Adrenal gland (tissue), 12 donors: ENCODE results near the gene ZNF598. TPM values are rescaled to one million over a fixed set of nuclear protein-coding genes. Genes with fewer than 3 reads are reported as not detected.
"Not testable (repeated sequence)": the region's sequence is repeated elsewhere in the genome, so short reads cannot be mapped to it uniquely, and the experiment has no call there.

Source experiments
- DNase-seq, 7 donors: peaks; one replicate each; pipeline ENCODE4 v3.0.0-alpha.2; 2019 to 2020
- H3K27ac ChIP-seq, 5 donors: fragments of 200-600 bp; sonication (generic) in 4 of 5; 1 replicate in 3 of 5; 2 replicates in 2 of 5; pipeline versions ENCODE4 v1.5.1 to v1.8.0; 2016 to 2020; ENCODE audit warnings: mild to moderate bottlenecking in 1 of 5
- H3K27me3 ChIP-seq: fragments of 200-600 bp; 2 replicates; pipeline ENCODE4 v1.8.0; 2021
- H3K36me3 ChIP-seq, 2 donors: fragments of 200-600 bp; replicated peaks in 1 of 2; 1 replicate in 1 of 2; 2 replicates in 1 of 2; pipeline versions ENCODE4 v1.5.1 to v1.8.0; 2018 to 2022
- H3K4me1 ChIP-seq, 2 donors: fragments of 200-600 bp; replicated peaks in 1 of 2; 1 replicate in 1 of 2; 2 replicates in 1 of 2; pipeline versions ENCODE4 v1.5.1 to v1.8.0; 2018 to 2021
- H3K4me3 ChIP-seq, 4 donors: fragments of 200-600 bp; sonication (generic) in 3 of 4; one replicate each; pipeline ENCODE4 v1.5.1; 2016 to 2018
- H3K9me3 ChIP-seq, 3 donors: fragments of 200-600 bp; sonication (generic) in 1 of 3; replicated peaks in 1 of 3; 1 replicate in 2 of 3; 2 replicates in 1 of 3; pipeline versions ENCODE4 v1.5.1 to v1.8.0; 2016 to 2021
- POLR2A ChIP-seq, 2 donors: fragments of 450-650 bp; IDR thresholded peaks; one replicate each; pipeline ENCODE4 v1.6.1; 2017; ENCODE audit warnings: antibody characterized with exemption in 2 of 2, mild to moderate bottlenecking in 2 of 2, moderate library complexity in 1 of 2
- WGBS, 4 donors: extraction: QIAGEN DNeasy Blood & Tissue Kit in 2 of 4; methylation state at CpG; one replicate each; pipeline versions ENCODE4 v1.1.5 to v1.1.7; 2013 to 2017; 5-methylcytosine and 5-hydroxymethylcytosine counted together
- intact Hi-C, 2 donors: fragments of 100-400 bp; cut with DNase I; formaldehyde crosslinking; loops; one replicate each; pipeline versions ENCODE4 v1.14.1 to v1.15.0; 2022 to 2023
- polyA plus RNA-seq, 3 donors: library from polyadenylated mRNA; stranded (reverse); fragments of 200-250 nt in 2 of 3; fragments of 350-450 nt in 1 of 3; fragmentation: Illumina TruSeq in 1 of 3; extraction: RNeasy Lipid Tissue Mini Kit (QIAGEN cat#74804) in 1 of 3; gene quantifications; one replicate each; pipeline ENCODE4 v1.2.3, GENCODE V29; 2013 to 2014
- total RNA-seq, 9 donors: library from RNA; depleted of rRNA in 4 of 9; stranded (reverse); fragments of >200 nt in 4 of 9; fragments of 120-200 nt in 1 of 9; fragmentation: NEBNext Ultra II Directional in 1 of 9; extraction: Animal tissue kit (Norgen Biotek cat#: 25700) in 1 of 9; gene quantifications; one replicate each; pipeline versions ENCODE4 v1.1.0 to v1.2.4, GENCODE V29; 2013 to 2023
- TF ChIP-seq, protein P1 (sequence below), 6 experiments: fragments of 450-650 bp in 4 of 6; fragments of 200-600 bp in 2 of 6; sonication (generic) in 1 of 6; IDR thresholded peaks; 1 replicate in 5 of 6; 2 replicates in 1 of 6; pipeline versions ENCODE4 v1.5.1 to v1.8.0; 2016 to 2021; ENCODE audit warnings: antibody characterized with exemption in 6 of 6, mild to moderate bottlenecking in 2 of 6, moderate library complexity in 1 of 6
- donor health status: healthy with polysubstance abuse.
- donor health status: Bipolar disorder and iron deficiency.
- donor health status: DM: yes; HTN: yes; CAD: no.
- donor health status: DM: no; HTN: no; CAD: no.
- donor health status: DM: no; HTN: no; CAD: no.
- donor health status: DM: yes; HTN: yes; CAD: no.

ZNF598 gene
- total and polyA plus RNA-seq, 12 donors: 4.7 to 51.5 (median 29.0) TPM

DNA sequence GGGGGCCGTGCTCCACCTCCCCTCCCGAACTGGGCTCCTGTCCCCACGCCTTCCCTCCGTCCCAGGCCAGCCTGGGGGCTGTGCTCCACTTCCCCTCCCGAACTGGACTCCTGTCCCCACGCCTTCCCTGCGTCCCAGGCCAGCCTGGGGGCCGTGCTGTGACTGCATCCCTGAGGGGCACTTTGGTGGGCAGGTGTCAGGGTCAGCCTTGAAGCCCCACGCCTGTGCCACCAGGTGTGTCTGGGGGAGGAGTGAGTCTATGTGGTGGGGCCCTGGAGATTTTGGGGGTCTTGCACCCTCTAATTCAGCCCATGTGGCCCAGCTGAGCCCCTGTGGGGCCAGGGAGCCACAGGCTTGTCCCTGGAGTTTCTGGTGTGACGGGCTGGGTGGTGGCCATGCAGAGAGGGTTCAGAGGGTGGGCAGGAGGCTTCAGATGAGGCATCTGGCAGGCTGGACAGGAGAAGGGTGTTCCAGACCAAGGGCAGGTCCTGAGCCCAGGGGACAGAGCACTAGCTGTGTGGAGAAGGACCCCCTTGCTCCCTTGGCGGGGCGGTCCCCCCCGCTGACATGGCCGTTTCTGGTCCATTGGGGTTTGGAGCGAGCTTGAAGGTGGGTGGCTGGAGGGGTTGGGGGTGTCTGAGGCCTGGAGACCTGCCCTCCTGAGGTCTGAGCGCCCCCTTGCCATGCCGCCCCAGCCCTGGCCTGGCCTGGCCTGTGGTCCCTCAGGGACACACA is 25.2 kb upstream of the ZNF598 start:
- intact Hi-C loops: no loop called here
- TF ChIP-seq, protein P1, sequence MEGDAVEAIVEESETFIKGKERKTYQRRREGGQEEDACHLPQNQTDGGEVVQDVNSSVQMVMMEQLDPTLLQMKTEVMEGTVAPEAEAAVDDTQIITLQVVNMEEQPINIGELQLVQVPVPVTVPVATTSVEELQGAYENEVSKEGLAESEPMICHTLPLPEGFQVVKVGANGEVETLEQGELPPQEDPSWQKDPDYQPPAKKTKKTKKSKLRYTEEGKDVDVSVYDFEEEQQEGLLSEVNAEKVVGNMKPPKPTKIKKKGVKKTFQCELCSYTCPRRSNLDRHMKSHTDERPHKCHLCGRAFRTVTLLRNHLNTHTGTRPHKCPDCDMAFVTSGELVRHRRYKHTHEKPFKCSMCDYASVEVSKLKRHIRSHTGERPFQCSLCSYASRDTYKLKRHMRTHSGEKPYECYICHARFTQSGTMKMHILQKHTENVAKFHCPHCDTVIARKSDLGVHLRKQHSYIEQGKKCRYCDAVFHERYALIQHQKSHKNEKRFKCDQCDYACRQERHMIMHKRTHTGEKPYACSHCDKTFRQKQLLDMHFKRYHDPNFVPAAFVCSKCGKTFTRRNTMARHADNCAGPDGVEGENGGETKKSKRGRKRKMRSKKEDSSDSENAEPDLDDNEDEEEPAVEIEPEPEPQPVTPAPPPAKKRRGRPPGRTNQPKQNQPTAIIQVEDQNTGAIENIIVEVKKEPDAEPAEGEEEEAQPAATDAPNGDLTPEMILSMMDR (IDR thresholded peaks at IDR 0.05): no peak
- no peak for TF ChIP-seq POLR2A (IDR thresholded peaks at IDR 0.05)
- Histone ChIP-seq H3K4me3 (no peak overlapping the region), H3K27me3 (no peaks in the 10 kb centered on the region), H3K36me3 (no peaks in the 10 kb centered on the region), H3K9me3 (no peaks in the 10 kb centered on the region), H3K4me1 (peaks cover 9 to 63% of the 10 kb centered on the region in 2 donors), H3K27ac (peak overlapping the region in 3 of 5 donors; percentile 37 to 90 (median 74))
- WGBS, 4 donors: 57 to 78% (median 63%) methylated on average over 11 to 16 of the region's 17 CpGs
- DNase-seq: no peak

DNA sequence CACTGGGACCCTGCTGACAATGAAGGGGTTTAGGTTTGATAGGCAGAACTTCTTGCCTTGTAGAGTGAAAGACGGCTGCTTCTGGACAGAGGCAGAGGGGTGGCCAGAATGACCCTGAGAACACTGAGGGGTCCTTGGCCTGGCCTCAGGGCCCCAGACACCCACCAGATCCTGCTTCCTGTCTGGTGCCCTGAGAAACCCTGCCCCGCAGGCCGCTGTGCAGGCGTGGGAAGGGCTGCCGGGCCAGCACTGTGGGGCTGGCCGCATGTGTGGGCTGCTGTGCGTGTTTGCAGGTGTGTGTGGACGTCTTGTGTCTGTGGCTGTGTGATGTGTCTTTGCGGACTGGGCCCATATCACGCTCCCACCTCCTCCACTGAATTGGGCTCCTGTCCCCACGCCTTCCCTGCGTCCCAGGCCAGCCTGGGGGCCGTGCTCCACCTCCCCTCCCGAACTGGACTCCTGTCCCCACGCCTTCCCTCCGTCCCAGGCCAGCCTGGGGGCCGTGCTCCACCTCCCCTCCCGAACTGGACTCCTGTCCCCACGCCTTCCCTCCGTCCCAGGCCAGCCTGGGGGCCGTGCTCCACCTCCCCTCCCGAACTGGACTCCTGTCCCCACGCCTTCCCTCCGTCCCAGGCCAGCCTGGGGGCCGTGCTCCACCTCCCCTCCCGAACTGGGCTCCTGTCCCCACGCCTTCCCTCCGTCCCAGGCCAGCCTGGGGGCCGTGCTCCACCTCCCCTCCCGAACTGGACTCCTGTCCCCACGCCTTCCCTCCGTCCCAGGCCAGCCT is 24.5 kb upstream of the ZNF598 start:
- intact Hi-C loops, H3K27me3 ChIP-seq, H3K36me3 ChIP-seq, H3K9me3 ChIP-seq, DNase-seq: not testable (repeated sequence)
- Histone ChIP-seq H3K4me1 (peaks cover 9 to 55% of the 10 kb centered on the region in 2 donors), H3K4me3 (peak overlapping the region in 2 of 4 donors; percentile 15 to 53), H3K27ac (peak overlapping the region; percentile 24 to 93 (median 77))
- 30 to 80% (median 50%) methylated on average over 8 to 14 of the region's 32 CpGs for WGBS, 4 donors

DNA sequence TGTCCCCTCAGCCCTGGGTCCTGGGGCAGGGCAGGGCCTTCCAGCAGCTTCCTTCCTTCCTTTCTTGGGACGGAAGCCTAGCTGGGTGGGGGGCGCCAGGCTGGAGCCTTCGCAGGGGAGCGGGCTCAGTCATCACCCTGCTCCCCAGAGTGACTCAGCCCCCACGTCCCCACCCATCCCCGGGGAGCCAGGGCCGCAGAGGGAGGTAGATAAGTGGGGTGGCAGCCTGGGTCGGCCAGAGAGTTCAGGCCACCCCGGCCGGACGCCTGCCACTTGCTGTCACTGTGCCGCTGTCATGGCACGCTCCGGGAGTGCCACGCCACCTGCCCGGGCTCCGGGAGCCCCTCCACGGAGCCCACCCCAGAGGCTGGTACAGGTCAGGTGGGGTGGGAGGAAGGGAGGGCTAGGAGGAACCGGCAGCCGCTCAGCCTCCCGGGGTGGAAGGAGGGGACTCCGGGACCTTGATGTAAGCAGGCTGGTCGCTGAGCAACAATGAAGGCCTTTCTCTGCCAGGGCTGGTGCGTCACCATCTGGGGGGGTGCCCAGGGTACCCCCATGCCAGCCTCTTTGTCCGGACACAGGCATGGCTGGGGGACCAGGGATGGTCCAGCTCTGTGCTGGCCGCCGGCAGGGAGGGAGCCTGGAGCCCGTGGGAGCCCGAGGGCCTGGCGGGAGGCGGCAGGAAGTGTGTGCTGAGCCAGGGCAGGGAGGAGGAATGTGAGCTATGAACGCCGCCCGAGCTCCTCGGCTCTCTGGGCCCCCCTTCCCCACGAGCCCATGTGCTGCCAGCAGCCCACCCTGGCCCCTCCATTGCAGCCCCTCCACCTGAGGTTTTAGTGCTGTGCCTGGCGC is 23.7 kb upstream of the ZNF598 start:
- DNase-seq: peak; percentile 70 to 90 (median 77)
- Histone ChIP-seq H3K4me3 (peak overlapping the region in 2 of 4 donors; percentile 15 to 53), H3K27ac (peak overlapping the region; percentile 24 to 93 (median 77)), H3K36me3 (no peaks in the 10 kb centered on the region), H3K9me3 (no peaks in the 10 kb centered on the region), H3K4me1 (peaks cover 9 to 48% of the 10 kb centered on the region in 2 donors), H3K27me3 (no peaks in the 10 kb centered on the region)
- TF ChIP-seq POLR2A (IDR thresholded peaks at IDR 0.05): no peak
- TF ChIP-seq, protein P1 (IDR thresholded peaks at IDR 0.05): no peak
- intact Hi-C loops: no loop called here
- WGBS, 4 donors: 4 to 11% (median 9%) methylated on average over 6 to 37 of the region's 37 CpGs

DNA sequence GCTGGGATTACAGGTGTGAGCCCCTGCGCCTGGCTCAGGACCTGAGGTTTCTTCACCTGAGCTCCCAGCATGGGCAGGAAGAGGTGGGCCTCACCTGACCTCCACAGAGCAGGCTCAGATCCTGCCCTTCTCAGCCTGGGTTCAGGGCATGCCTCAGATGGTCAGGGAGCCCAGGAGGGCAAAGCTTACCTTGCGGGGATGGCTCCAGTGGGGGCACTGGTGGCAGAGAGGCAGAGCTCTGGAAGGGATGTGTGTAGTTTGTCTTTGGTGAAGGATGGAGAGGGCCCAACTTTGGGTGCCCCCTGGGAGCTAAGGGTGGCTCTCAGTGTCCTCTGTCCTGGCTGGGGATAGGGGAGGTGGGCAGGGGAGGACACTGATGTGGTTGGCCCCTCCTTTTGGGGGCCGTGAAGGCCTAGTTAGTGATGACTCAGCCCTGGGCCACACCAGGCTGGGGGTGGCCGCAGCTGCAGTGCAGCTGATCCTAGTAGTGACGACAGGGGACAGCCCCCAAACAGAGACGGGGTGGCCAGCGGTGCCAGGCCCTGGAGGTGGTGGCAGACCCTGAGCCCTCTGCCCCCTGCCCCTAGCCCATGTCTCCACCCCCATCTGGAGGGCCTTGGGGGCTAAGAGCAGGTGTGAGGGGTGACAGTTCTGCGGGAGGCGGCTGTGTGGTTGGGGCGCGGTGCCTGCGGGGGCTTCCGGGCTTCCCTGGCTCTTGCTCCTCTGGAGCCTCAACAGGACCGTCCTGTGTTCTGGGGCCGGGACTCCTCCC is 22.9 kb upstream of the ZNF598 start:
- intact Hi-C loops: no loop called here
- Histone ChIP-seq H3K9me3 (no peaks in the 10 kb centered on the region), H3K36me3 (no peaks in the 10 kb centered on the region), H3K27ac (peak overlapping the region; percentile 24 to 93 (median 77)), H3K4me1 (peaks cover 9 to 57% of the 10 kb centered on the region in 2 donors), H3K27me3 (no peaks in the 10 kb centered on the region), H3K4me3 (peak overlapping the region in 1 of 4 donors; percentile 53)
- peak in 4 of 7 donors; percentile 41 to 52 (median 48) for DNase-seq
- TF ChIP-seq, protein P1 (IDR thresholded peaks at IDR 0.05): no peak
- TF ChIP-seq POLR2A (IDR thresholded peaks at IDR 0.05): no peak
- WGBS, 4 donors: 48 to 52% (median 52%) methylated on average over 3 to 15 of the region's 15 CpGs
